NAMALWA (cell line): ENCODE results near the gene OR4D9.
A peak's percentile ranks its signal among the peaks of the same experiment; 100 is the strongest.

ENCODE experiments used
- DNase-seq: peaks from one replicate; pipeline ENCODE4 v3.0.0-alpha.2; 2015; ENCODE audit warnings: low spot score

The OR4D9 gene

DNA sequence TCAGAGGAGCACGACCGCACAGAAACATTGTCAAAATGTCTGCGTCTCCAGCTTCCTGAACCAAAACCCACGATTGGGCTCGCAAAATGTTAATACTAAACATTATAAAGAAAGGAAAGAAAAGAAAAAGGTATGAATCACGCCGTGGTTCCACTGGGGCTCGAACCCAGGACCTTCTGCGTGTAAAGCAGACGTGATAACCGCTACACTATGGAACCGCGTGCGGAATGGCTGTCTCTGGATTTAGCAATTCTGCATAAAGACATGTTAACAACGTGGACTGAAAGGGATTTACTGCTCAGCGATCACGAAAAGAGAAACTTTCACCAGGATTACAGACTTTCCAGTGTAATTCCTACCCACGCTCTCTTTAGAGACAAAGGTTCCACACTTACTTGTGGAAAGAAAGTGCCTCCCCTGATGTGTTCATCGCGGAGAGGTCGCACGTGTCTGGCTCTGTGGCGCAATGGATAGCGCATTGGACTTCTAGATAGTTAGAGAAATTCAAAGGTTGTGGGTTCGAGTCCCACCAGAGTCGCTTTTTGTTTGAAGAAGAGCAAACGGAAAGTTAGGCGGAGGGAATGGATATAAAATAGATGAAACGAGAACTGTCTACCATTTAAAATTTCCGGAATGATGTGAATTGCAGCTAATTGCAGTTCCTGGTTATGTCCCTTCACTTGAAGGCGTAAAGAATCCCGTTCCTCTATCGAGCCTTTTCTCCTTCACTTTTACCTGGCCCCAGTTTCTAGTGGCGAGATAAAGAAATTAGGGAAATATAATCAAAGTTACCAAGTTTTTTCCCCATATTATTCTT is 39.7 kb downstream of the OR4D9 start:
- DNase-seq = peak; percentile 95

DNA sequence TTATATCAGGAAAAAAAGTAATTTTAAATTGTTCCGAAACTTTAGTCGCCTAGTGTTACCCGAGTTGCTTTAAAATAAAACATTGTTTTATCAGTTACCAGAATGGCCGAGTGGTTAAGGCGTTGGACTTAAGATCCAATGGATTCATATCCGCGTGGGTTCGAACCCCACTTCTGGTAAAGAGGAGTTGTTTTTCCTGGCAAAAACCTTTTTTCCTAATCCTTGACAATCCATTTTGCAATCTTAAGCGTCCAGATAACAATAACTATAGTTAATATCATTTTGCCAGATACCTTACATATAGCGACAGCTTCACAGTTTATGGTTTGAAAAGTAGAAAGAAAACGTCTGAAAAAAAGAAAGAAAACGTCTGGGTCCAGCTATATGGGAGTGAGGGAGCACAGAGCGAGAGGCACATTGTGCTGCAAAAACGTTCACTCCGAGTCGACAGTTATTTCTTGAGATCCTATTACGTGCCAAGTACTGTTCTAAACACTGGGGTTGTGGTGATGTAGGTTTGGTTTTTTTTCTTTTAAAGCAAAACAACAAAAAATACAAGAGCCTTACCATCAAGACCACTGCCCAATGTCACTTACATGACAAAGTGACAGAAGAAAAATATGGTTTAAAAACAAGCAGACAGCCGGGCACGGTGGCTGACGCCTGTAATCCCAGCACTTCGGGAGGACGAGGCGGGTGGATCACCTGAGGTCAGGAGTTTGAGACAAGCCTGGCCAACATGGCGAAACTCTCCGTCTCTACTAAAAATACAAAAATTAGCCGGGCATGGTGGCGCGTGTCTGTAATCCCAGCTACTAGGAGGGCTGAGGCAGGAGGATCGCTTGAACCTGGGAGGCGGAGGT is 40.6 kb downstream of the OR4D9 start:
- DNase-seq = peak; percentile 64

DNA sequence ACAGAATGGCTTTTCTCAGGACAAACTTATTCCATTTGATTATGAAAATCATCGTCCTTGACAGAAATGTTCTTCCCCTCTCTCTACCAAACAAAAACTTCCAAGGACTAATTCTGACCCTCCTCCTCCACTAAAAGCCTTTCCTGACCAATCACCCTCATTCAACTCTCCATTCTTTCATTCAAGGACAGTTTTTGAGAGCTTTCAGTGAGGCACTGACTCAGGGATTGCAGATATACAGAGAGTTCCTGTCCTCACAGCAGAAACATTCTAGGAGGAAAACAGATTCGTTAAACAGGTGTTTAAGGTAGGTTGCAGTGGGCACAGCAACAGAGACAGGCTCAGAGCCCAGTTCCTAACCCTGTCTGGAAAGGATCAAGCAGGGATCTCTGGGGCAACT is 41.5 kb downstream of the OR4D9 start:
- peak; percentile 23 for DNase-seq

DNA sequence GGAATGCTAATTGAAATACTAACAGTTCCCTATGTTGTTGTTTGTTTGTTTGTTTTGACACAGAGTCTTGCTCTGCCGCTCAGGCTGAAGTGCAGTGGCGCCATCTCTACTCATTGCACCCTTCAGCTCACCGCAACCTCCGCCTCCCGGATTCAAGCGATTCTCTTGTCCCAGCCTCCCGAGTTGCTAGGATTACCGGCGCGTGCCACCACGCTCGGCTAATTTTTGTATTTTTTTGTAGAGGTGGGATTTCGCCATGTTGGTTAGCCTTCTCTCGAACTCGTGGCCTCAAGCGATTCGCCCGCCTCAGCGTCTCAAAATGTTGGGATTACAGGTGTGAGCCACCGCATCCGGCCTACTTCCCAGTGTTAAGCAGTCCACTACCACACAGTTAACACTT is 42.0 kb downstream of the OR4D9 start:
- no peak for DNase-seq

DNA sequence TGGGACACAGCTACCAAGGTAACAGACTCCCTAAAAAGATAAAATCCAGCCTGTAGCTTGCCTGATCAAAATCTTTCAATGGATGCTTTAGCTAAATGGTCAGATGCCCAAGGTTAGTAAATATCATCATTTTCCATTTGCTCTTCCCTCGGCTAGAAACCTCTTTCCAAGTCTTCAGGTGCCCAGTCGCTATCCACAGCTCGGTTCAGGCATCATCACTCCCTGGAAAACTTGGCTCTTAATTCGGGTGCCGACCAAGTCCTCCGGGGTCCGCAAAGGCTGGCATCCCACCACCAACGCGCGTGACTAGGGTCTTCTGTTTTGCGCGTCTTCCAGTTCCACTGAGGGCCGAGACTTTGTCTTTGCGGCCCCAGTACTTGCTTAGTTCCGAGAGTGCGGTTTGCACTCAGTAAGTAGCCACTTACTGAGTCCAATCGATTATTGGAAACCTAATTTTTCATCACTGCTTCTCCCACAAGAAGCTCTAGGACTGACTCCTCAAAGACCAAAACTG is 44.3 kb downstream of the OR4D9 start:
- DNase-seq = no peak

DNA sequence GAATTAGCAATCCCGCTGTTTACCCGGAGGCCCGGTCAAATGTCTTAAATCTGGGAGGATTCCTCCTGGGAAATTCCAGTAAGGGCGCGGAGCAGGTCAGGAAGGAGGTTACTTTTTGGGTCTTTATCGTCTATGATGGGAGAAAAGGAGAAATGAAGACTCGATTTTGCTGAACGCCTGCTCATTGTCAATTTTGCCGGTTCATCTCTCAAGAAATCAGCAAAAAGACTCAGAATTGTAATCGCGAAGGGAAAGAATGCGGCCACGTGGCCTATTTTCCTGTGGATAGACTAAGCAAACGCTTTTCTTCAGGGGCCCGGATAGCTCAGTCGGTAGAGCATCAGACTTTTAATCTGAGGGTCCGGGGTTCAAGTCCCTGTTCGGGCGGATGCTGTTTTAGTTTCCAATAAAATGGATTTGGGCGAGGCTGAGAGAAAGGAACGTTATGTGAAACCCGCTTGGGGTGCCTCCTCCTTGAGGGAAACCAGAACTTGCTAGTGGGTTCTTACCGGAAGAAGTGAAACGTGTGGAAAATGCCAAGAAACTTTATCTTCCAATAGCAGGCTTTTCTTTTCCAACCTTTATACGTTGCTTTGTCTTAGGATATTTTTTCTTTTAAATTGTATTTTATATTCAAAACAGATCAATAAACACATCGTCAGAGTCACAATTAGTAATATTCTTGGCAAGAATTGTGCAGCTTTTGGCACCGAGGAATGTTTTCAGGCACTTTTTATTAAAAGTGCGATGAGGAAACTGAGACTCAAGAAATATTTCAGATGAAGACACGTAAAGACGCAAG is 45.0 kb downstream of the OR4D9 start:
- peak; percentile 88 for DNase-seq

DNA sequence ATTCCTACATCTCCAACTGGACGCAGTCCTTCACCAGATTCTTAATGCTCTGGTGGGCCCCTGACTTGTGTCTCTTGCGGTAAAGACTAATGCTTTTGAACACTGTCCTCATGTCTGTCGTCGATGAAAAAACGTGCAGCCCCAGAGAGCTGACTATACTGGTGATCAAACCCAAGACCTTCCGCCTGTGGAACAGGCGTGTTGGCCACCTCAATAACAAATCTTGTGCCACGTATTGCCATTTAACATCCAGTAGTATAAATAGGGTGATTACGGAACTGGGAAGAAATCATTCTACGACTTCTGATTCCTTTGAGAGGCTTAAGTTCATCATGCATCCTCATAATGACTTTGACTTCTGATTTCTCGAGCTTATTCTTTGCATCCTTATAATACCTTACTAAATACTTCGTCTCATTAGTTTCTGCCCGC is 45.6 kb downstream of the OR4D9 start:
- peak; percentile 68 for DNase-seq

DNA sequence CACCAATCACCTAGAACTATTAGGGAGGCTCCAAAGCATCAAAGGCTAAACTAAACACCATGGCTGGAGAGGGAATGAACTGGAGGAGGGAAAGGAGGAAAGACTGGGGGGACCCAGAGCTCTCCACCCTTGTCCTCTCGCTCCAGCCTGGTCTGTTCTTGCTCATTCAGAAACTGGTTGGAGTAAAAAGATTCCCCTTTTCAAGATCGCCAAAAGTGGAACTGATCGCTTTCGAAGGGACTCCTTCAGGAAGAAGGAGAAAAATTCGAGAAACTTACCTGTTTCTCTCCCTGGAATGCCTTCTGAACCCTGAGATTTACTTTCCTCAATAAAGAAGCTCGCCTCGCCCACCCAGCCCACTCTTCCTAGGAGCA is 46.9 kb downstream of the OR4D9 start:
- DNase-seq = no peak

DNA sequence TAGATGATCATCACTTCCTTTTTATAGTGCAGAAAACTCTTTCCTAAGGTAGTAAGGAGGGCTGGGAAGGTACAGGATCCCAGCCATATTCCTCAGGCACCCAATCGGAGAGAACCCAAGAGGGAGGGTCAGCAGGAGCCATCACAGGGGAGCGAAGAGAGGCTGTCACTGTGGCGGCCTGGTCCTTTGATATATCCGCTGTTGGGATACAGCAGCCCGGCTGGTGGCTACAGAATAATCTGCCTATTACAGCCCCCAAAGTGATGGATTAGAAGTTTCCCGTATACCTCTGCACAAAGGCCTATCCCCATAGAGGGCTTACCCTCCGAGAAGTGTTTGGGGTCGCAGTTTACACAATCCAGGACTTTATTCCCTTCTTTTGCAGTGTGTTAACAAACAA is 48.5 kb downstream of the OR4D9 start:
- no peak for DNase-seq

DNA sequence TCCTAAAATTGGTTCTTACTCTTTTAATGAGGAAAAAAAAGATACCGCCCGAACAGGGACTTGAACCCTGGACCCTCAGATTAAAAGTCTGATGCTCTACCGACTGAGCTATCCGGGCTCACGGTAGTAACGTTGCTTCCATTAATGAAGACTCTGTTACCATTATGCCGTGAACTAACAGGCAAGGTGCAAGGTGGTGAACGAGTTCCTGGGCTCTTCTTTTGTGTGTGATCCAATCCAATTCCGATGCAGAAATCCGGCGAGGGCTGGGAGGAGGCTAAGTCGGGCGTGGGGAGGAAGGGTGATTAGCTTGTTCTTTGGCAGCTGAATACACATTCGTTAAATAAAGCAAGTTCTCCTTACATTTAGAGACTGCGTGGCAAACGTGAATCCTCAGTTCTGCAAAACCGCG is 49.0 kb downstream of the OR4D9 start:
- DNase-seq = peak; percentile 92

DNA sequence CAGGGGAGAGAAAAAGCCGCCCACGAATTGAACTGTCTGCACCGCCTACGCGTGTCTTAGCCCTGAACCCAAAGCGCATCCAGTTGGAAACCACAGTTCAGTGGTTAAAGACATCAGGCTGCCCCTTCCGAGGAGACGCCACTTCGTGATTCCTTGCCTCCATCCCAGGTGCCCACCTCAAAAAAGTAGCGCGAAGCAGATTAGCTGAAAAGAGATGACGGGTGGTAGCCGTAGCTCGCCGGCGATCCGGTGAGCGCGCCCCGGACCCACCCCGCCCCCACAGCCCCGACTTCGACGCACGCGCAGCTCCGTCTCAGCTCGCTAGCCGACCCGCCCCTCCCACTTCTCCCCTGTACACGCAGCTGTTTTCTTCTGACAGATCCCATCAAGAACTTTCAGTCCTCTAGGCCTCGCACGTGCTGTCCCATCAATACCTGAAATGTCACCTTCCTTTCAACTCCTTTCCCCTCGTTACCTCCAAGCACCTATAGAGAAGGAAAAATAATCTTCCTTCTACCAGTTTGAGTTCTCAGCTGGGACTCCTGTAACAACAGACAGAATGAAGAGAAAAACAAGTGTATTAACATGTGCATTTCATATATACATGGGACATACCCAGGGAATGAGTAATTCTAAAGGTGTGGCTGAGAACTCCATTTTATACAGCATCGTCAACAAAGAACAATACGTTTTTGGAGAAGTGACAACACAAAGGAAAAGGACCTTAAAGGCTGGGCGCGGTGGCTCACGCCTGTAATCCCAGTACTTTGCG is 49.5 kb downstream of the OR4D9 start:
- peak; percentile 86 for DNase-seq

DNA sequence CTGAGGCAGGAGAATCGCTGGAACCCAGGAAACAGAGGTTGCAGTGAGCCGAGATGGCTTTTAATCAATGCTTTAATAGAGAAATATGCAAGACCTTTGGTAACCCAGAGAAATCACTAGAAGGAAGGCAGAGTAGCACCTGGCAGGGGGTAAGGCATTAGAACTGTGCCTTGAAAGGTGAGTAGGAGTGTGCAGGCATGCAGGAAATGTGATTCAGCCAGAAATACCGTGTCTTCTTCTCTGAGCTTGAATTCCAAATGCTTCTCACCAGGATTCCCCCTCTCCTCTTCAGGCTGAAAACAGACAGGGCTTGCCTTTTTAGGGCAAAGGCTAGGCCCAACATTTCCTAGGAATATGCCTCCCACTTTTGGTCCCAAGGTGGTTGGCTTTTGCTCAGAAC is 51.0 kb downstream of the OR4D9 start:
- no peak for DNase-seq
